ENCODE results near the gene EHMT1. TPM values are rescaled to one million over a fixed set of nuclear protein-coding genes. Genes with fewer than 3 reads are reported as not detected.

The EHMT1 gene
- total and polyA plus RNA-seq, 2 of the 8 experiments (the other 6 are each of a cell fraction or from before 2014, with no cell fraction given) = 95.7 to 163 TPM

- Histone ChIP-seq H3K56ac (replicated peaks; ENCODE audit: insufficient read length, low read depth, low read length) (no peak overlapping the region), H3K23me2 (ENCODE audit: low read depth, low read length) (no peaks in the 10 kb centered on the region), H3K79me1 (ENCODE audit: low read depth, low read length) (peaks cover 4% of the 10 kb centered on the region), H4K8ac (ENCODE audit: extremely low read depth, insufficient read depth, low read length) (no peak overlapping the region), H2BK12ac (ENCODE audit: low read depth, low read length) (no peak overlapping the region), H3K4me3 (ENCODE audit: extremely low read depth in 1 of 4, insufficient read depth in 2 of 4, low read depth in 3 of 4, low read length in 4 of 4) (peak overlapping the region in 1 of 4 experiments; percentile 38; a peak in 1 of 8 replicates), H3K36me3 (ENCODE audit: control insufficient read depth in 2 of 4, insufficient read depth in 4 of 4, low read length in 3 of 4) (peaks cover 0 to 6% (median 0%) of the 10 kb centered on the region in 4 experiments; a peak in 1 of 8 replicates), H3K14ac (ENCODE audit: insufficient read length) (no peak overlapping the region), H4K5ac (ENCODE audit: insufficient read length, low read depth, low read length) (no peak overlapping the region), H3K4me1 (replicated peaks in 1 of 4; ENCODE audit: control insufficient read depth in 3 of 4, insufficient read depth in 4 of 4, low read length in 3 of 4) (peaks cover 23 to 47% (median 37%) of the 10 kb centered on the region in 4 experiments), H4K91ac (replicated peaks; ENCODE audit: insufficient read length, low read length) (no peak overlapping the region), H3K79me2 (ENCODE audit: control insufficient read depth in 1 of 2, insufficient read depth in 2 of 2, low read length in 2 of 2) (peaks cover 15 to 71% of the 10 kb centered on the region in 2 experiments), H2BK120ac (replicated peaks; ENCODE audit: low read depth, low read length) (no peak overlapping the region), H2BK20ac (ENCODE audit: low read length) (no peak overlapping the region), H3K4me2 (ENCODE audit: insufficient read depth in 1 of 2, low read depth in 2 of 2, low read length in 2 of 2) (peak overlapping the region; percentile 50 to 54; a peak in 2 of 4 replicates), H3K23ac (ENCODE audit: insufficient read length) (no peak overlapping the region), H3K9ac (replicated peaks in 1 of 4; ENCODE audit: extremely low read depth in 1 of 4, low read depth in 3 of 4, low read length in 3 of 4) (no peak overlapping the region), H2BK15ac (ENCODE audit: low read length) (no peak overlapping the region), H2AK5ac (ENCODE audit: low read depth, low read length) (no peak overlapping the region), H4K20me1 (replicated peaks in 1 of 2; ENCODE audit: control insufficient read depth in 1 of 2, insufficient read depth in 2 of 2, low read length in 2 of 2) (peaks cover under 1 to 3% of the 10 kb centered on the region in 2 experiments), H2AFZ (ENCODE audit: low read length) (no peak overlapping the region), H3K27ac (ENCODE audit: low read depth, low read length) (peak overlapping the region; percentile 45; the same call in 1 of the 2 replicates), H3K27me3 (replicated peaks in 1 of 4; ENCODE audit: control insufficient read depth in 3 of 4, extremely low read depth in 1 of 4, insufficient read depth in 3 of 4, low read length in 3 of 4) (no peaks in the 10 kb centered on the region), H2BK5ac (ENCODE audit: low read depth, low read length) (peak overlapping the region; percentile 86; the same call in 1 of the 2 replicates), H3K4ac (replicated peaks; ENCODE audit: insufficient read length, low read depth, low read length) (no peak overlapping the region), H3K18ac (ENCODE audit: extremely low read depth, low read length) (peak overlapping the region; percentile 83; the same call in 1 of the 2 replicates), H3K9me3 (ENCODE audit: insufficient read depth in 2 of 2, low read depth in 1 of 2, low read length in 1 of 2) (no peaks in the 10 kb centered on the region)
- POLR2A ChIA-PET (ENCODE audit: partially characterized antibody) = interaction anchor here (0.9 to 3.9 kb wide), 5 partner anchors 9 to 60 kb away, joined by 3 to 26 read pairs (median 4); partner anchors contain the start of gene EHMT1
- WGBS, 2 experiments (ENCODE audit: extremely low coverage in 1 of 2, insufficient coverage in 1 of 2, insufficient read length in 1 of 2, insufficient replicate concordance in 2 of 2, low coverage in 1 of 2, low lambda C conversion rate in 2 of 2, missing lambda C conversion rate in 1 of 2) = 1% methylated on average over 6 of the region's 6 CpGs; no CpG with 5 or more reads in 1 of the 2 experiments
- CTCF ChIA-PET (ENCODE audit: partially characterized antibody) = interaction anchor here (0.7 to 1.9 kb wide), 6 partner anchors 9 to 92 kb away, joined by 3 to 6 read pairs (median 4); no protein-coding TSS in a partner anchor
- TF ChIP-seq POLR2AphosphoS5 (IDR thresholded peaks at IDR 0.05; ENCODE audit: low read depth, low read length) (0 out of 2 replicates have a peak, but pooled peaks have one; percentile 45), YY1 (IDR thresholded peaks at IDR 0.05; ENCODE audit: low read depth, low read length) (0 out of 2 replicates have a peak, but pooled peaks have one; percentile 49), TCF12 (IDR thresholded peaks at IDR 0.05; ENCODE audit: low read depth, low read length) (peak; percentile 87; the same call in 1 of the 2 replicates), POLR2A (IDR thresholded peaks at IDR 0.05; ENCODE audit: control extremely low read depth in 1 of 2, low read depth in 2 of 2, low read length in 2 of 2) (no peak), RAD21 (IDR thresholded peaks at IDR 0.05 in 1 of 2, conservative IDR thresholded peaks at IDR 0.05 in 1 of 2; ENCODE audit: low read depth in 2 of 2, low read length in 2 of 2) (peak in 1 of 2 experiments; percentile 19; a peak in 1 of 4 replicates), JUN (IDR thresholded peaks at IDR 0.05; ENCODE audit: low read depth, low read length) (no peak), SP1 (IDR thresholded peaks at IDR 0.05; ENCODE audit: low read depth, low read length) (0 out of 2 replicates have a peak, but pooled peaks have one; percentile 41)
- TF ChIP-seq, protein P1, sequence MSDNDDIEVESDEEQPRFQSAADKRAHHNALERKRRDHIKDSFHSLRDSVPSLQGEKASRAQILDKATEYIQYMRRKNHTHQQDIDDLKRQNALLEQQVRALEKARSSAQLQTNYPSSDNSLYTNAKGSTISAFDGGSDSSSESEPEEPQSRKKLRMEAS (IDR thresholded peaks at IDR 0.05) = peak; percentile 76
- peak in 1 of 2 experiments; percentile 58 for DNase-seq (ENCODE audit: low read depth in 1 of 2, low spot score in 2 of 2)
- peak; percentile 68 for FAIRE-seq
Measured at GRCh38 chr9:137679249-137679648, 60.4 kb downstream of the EHMT1 start.

All from H1 (cell line).